ENCODE results near the gene PIGK.
"Not testable (repeated sequence)": the region's sequence is repeated elsewhere in the genome, so short reads cannot be mapped to it uniquely, and the experiment has no call there.

Gene PIGK

DNA sequence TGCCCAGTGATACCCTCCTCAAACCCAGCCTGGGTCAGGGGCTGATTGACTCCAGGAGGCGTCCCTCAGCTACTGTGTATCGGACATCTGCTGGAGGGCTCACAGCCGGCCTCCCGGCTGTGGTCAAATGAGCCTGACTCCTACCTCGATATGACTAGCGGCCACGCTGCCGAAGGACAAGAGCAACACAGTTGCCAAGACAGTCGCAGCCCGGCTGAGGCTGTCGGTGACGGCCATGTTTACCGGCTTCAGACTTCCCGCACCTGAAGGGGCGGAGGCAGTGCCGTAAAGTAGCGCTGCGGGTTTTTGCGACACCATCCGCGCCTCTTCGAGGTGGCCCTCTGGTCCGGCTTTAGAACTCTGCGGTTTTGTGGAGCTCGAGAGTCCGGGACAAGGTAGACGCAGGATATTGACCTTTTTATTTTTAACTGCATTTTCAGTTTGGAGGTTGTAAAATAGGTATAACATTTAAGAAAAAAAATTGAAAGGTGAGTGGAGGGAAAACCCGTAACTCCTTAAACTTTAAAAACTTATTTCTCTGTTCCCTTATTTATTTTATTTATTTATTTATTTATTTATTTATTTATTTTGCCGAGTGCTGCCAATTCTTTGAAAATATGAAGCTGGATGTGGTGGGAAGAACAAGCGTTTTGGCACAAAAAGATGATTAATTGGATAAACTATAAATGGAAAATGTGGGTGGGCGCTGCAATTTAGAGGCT is at the start of gene PIGK:
TSS of gene PIGK (minus strand) at position 265 of the 722 bp plus-strand sequence. CDS start at position 237, 28 bp downstream.
- DNase-seq (ENCODE audit: low spot score), result peak; percentile 88

- no peak for DNase-seq (ENCODE audit: low spot score)
Measured at GRCh38 chr1:77267035-77267434, 47.8 kb upstream of the PIGK start.

DNA sequence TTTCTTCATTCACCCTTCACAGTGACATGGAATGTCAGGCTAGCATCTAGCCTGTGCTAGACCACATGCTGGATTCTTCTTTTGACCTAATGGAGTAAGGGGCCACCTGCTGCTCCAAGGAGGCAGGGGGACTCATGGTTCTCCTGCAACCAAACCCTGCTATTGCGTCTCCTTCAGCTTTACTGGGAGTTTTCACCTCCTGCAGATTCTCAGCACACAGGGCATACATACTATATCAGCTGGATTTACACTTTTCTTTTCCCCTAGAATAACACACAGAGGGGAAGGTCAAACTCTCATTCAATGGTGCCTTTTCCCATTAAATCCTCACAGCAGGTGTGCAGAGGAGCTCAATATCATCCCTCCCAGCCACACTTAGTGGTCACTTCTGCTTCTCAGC is 46.0 kb upstream of the PIGK start:
- DNase-seq (ENCODE audit: low spot score), result no peak

- DNase-seq (ENCODE audit: low spot score), result no peak
Measured at GRCh38 chr1:77263708-77264107, 44.5 kb upstream of the PIGK start.

DNA sequence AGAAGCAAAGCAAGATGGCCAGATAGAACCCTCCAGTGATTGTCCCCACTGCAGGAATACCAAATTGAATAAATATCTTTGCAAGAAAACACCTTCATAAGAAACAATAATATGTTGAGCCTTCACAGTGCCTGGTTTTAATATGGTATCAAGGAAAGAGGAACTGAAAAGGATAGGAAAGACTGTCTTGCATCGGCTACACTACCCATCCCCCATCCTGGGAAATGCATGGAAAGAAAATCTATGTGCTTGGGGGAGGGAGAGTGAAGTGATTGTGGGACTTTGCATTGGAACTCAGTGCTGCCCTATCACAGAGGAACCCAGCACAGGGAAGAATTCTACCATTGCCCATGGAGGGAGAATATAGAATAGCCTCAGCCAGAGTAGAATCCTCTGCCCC is 34.0 kb upstream of the PIGK start:
- no peak for DNase-seq (ENCODE audit: low spot score)

DNA sequence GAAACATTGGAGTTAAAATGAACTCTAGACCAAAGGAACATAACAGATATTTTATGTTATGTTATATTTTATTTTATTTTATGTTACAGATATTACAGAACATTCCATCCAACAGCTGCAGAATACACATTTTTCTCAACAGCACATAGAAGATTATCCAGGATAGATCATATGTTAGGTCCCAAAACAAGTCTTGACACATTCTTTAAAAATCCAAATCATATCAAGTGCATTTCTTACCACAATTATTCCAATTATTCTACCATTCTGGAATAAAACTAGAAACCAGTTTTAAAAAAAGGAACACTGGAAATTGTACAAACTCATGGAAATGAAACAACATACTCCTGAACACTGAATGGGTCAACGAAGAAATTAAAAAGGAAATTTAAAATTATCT is 30.9 kb upstream of the PIGK start:
- no peak for DNase-seq (ENCODE audit: low spot score)

DNA sequence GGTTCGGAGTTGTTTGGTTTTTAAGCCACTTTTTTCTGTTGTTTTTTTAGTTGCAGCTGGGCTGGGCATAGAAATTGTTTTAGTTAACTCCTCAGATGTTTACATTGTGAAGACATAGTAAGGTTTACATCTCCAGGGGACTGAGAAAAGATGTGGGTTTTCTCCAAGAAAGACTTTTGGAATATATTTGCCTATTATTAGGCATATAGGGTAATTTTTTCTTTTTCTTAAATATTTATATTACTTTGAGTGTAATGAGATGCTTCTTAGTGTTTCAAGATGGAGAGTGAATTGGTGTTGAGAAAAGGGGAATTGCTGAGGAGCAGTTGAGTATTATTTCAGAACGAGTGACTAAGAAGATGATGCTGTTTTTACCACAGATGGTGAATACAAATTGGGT is 26.6 kb upstream of the PIGK start:
- DNase-seq (ENCODE audit: low spot score), result no peak

GRCh38 chr1:77239311-77239710 is 20.1 kb upstream of the PIGK start:
- DNase-seq (ENCODE audit: low spot score), result no peak

GRCh38 chr1:77238462-77238861 is 19.2 kb upstream of the PIGK start:
- DNase-seq (ENCODE audit: low spot score), result no peak

DNA sequence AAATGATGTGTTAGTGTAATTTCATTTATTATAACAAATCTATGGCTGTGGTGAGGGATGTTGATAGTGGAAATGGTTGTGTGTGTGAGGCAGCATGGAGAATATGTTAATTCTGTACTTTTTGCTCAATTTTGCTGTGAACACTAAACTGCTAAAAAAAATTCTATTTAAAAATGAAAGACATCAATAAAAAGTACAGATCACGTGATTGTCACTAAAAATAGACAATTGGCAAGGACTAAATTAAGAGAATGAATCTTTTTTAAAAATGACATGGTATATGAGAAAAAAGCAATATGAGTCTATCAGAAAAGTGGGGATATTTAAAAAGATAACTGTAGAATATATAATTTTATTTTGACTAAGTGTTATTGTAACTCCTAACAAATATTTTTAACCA is 15.7 kb upstream of the PIGK start:
- no peak for DNase-seq (ENCODE audit: low spot score)

- DNase-seq (ENCODE audit: low spot score), result no peak
Measured at GRCh38 chr1:77234096-77234495, 14.9 kb upstream of the PIGK start.

DNA sequence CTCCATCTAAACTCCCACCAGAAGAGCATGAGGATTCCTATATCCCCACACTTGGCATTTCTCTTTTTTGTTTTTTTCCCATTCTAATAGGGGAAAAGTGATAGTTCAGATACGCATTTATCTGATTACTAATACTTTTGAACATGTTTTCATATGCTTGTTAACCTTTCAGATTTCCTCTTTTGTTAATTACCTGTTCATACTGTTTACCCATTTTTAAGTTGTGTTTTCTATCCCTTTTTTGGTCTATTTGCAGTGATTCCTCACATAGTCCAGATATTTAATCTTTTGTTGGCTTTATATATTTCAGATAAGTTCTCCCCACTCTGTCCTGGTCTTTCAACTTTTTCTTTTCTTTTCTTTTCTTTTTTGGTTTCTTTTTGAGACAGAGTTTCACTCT is 13.6 kb upstream of the PIGK start:
- no peak for DNase-seq (ENCODE audit: low spot score)

DNA sequence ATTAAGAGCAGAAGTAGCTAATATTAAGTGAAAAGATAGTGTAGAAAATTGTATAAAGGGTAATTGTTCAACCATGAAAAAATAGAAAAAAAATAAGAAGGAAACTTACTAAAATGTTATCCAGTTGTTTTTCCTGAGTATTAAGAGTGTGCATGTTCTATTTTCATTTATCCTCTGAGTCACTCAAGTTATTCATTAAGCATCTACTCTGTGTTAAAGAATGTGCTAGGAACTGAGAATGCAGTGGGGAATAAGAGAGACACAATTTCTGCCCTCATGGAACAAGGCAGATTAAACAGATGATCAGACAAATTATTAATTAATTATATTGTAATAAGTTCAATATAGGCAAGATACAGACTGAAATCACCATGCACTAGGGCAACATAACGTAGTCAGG is 10.8 kb upstream of the PIGK start:
- DNase-seq (ENCODE audit: low spot score), result no peak

GRCh38 chr1:77228836-77229235 is 9.6 kb upstream of the PIGK start:
- no peak for DNase-seq (ENCODE audit: low spot score)

GRCh38 chr1:77227381-77227780 is 8.2 kb upstream of the PIGK start:
- DNase-seq (ENCODE audit: low spot score), result no peak

DNA sequence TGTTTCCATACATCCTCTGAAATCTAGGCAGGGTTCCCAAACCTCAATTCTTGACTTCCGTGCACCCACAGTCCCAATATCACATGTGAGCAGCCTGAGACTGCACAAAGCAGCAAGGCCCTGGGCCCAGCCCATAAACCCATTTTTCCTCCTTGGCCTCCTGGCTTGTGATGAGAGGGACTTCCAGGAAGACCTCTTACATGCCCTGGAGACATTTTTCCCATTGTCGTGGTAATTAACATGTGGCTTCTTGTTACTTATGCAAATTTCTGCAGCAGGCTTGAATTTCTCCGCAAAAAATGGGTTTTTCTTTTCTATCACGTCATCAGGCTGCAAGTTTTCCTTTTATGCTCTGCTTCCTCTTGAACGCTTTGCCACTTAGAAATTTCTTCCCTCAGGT is 3.3 kb upstream of the PIGK start:
- no peak for DNase-seq (ENCODE audit: low spot score)

DNA sequence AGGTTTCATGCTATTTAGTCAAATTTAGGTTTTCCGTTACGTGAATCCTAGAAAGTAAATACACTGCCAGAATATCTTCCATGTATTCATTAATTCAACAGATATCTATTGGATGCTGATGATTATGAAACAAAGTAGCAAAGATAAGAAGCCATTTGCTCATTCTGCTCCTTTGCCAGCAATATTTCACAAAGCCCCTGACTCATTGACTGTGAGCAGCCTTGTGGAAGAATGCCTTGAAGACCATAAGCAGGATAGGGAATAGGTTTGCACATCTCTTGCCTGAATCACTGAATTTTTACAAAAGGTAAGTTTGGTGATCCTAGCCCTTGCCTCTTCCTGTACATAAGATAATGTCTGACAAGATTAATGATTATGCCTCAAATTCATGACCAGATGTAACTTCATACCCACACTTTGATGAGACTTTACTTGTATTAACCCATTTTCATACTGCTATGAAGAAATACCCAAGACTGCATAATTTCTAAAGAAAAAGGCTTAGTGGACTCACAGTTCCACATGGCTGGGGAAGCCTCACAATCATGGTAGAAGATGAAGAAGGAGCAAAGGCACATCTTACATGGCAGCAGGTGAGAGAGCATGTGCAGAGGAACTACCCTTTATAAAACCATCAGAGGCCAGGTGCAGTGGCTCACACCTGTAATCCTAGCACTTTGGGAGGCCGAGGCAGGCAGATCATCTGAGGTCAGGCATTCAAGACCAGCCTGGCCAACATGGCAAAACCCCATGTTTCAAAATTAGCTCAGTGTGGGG is 1.6 kb upstream of the PIGK start:
- no peak for DNase-seq (ENCODE audit: low spot score)

DNA sequence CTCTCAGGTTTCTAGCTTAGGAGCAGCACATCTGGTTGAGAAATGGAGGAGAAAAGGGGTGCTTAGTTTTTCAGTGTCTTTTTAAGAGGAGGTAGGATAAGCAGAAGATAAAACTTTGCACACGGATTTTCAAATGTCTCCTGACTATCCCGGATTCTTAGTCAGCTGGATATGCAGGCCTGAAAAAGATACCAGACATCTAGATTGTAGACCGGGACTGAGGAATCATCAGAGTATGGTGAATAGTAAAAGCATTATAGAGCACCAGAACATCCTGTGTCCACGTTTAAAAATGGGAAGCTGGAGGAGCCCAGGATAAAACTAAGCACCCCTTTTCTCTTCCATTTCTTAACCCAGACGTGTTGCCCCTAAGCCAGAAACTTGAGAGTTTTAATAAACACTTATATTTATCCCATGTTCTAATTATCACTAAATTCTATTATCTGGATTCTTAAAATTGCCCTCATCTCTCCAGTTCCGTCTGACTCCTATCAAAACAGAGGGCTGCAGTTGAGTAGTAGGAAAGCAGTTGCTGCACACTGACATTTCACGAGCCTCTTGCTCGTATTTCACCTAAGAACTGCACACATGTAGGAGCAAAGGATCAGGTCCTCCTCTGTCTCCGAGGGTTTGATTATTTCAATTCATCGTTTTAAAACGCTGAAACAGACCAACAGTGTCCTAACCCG is 609 bp downstream of the PIGK start:
- DNase-seq (ENCODE audit: low spot score), result no peak

DNA sequence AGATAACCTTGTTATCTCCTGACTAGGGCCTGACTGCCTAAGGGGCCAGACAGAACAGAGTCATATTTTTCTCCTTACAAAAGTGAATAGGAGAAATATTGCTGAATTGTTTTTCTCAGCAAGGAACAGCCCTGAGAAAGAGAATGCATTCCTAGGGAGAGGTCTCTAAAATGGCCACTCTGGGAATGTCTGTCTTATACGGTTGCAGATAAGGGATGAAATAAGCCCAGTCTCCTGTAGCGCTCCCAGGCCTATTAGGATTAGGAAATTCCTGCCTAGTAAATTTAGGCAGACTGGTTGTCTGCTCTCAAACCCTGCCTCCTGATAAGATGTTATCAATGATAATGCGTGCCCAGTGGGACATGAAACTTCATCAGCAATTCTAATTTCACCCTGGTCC is 15.2 kb downstream of the PIGK start:
- DNase-seq (ENCODE audit: low spot score), result not testable (repeated sequence)

GRCh38 chr1:77202751-77203150 is 16.5 kb downstream of the PIGK start:
- DNase-seq (ENCODE audit: low spot score), result no peak

DNA sequence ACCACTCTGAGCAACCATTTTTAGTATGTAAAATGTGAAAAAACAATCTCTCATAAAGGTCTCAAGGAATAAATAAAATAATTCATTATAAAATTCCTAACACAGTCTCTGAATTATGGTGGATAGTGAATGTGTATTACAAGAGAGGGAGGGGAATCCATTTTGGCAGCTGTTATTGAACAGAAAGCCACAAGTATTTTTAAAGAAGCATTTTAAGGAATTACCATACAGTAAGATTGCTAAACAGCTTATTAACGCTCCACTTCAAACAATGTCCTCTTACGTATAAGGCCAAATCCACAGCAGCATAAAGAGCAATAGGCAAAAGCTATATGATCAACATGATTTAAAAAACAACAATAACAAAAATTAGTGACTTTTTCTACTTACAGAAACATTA is 18.4 kb downstream of the PIGK start:
- no peak for DNase-seq (ENCODE audit: low spot score)

DNA sequence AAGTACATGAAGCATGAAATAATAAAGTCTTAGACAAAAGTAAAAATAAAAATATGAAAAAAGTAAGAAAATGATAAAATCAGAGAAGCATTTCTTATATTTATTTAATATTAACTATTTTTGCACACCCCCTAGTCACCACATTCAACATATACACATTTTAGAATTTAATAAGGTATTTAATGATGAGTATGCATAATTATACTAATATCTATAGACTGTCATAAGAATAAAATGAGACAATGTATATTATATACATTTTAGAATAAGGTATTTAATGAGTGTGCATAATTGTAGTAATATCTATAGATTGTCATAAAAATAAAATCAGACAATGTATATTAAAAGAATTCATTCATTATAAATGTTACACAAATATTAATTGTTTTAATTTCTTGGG is 18.9 kb downstream of the PIGK start:
- no peak for DNase-seq (ENCODE audit: low spot score)

DNA sequence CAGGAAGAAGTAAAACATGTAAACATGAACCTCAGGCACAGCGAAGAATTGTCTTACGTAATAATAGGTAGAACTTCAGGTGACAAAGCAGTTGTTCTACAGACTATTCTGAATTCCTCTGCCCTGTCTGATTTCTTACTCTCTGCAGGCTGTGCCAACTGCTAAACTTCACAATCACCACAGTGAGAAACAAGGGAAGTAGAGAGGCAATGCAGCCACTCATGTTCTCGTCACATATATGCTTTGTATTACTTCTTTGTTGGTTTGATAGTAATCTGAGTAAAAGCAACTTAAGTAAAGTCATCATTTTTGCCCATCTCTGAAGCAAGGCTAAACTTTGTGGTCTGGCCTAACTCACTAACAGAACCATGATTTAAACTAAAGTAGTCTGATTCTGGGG is 21.9 kb downstream of the PIGK start:
- no peak for DNase-seq (ENCODE audit: low spot score)
